GM19351 (cell line): ENCODE measurements around the gene TIMM23.

Experiments
- ATAC-seq: cut with Tn5 transposase; IDR thresholded peaks from one replicate; pipeline ENCODE4 v1.9.1; 2021; ENCODE audit warnings: mild to moderate bottlenecking, moderate library complexity; ENCODE audit not compliant: unreplicated experiment

The TIMM23 gene

DNA sequence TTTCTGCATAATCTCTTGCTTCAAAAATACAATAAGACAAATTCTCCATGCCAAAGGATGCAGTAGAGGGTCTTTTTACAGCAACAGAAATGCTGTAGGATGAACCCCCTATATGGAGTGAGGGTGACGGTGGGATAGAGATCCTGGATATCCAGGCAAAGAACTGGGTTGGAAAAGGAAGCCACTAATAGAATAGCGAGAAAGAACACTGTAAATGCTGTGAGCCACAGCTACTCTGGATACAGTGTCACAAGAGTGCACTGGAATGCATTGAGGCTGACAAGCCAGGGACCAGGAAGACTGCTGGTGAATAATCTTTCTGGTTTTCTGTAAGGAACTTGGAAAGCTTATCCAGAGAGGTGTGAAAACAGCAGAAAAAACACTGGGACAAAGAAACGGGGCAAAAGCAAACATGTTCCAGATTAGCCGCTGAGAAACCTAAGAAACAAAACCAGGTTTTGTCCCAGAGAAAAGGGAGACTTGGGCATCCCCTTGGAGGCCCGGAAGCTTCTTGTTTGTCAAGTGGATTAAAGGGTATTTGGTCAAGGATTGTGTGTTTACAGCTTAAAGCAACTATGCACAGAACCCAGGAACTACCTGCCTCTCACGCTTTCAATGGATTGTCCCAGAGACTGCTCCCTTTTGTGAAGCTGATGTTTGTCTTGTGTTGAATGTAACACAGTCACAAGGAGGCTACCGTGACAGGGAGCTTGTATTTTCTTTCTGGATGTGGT, 79.9 kb downstream of the TIMM23 start:
- no peak for ATAC-seq

DNA sequence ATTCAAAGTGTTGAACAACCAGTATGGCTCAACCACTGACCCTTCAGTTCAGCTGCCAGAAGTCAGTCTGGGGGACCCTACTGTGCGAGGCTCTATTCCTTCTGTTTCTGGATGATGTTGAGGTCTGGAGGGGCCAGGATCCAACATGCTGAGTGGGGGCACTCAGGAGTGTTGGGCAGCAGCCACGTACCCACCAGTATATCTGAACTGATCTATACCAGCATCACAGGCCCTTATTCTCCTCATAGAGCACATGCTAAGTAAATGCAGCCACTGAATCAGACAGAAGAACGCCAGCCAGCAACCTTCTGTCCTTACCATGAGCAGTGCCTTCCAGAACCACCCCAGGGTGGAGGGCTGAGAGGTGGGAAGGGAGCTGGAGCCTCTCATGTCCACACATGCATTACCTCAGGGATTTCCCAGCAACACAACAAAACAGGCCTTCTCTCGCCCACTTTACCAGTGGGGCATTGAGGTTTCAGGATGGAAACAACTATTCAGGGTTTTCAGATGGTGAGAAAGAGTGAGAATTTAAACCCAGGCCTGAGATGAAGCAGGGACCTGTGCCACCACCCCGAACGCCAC, 80.6 kb downstream of the TIMM23 start:
- ATAC-seq = no peak
